OCI-LY7 (cell line): ENCODE data around the gene HEY2.

Experiments used
- EZH2phosphoT487 ChIP-seq: fragments of 200-600 bp; sonication (generic); IDR thresholded peaks from 2 replicates; pipeline ENCODE4 v1.6.1; 2018; ENCODE audit warnings: low read depth, borderline replicate concordance, mild to moderate bottlenecking, mixed run types, antibody characterized with exemption, low read length, moderate library complexity, mixed read lengths
- TF ChIP-seq, protein P1 (sequence below): fragments of 200-600 bp; sonication (generic); conservative IDR thresholded peaks from 2 replicates; pipeline ENCODE4 v1.5.1; 2014; ENCODE audit warnings: mild to moderate bottlenecking, antibody characterized with exemption, low read length, moderate library complexity, mixed read lengths

DNA sequence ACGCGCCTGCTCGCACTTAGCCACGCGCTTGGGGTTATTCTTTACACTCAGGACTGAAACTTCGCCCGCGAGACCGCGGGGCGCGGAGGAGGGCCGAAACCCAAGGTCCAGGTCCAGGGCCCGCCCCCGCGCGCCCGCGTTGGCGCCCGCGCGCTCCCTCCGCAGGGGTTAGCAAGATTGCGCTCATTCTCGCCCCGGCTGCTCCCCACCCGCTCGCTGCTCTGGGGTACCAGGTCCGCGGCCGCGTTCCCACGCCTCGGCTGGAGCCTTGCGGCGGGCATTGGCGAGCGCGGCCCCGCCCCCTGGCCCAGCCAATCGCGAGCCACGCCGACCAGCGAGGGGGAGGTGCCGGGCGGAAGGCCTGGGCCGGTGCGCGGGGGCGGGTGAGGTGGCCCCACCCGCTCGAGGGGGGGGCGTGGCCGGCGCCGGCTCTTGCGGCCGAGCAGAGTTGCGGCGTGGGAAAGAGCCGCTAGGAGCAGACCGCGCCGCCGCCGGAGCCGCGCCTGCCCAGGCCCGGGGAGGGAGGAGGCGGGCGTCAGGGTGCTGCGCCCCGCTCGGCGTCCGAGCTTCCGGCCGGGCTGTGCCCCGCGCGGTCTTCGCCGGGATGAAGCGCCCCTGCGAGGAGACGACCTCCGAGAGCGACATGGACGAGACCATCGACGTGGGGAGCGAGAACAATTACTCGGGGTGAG is at the start of gene HEY2:
- TF ChIP-seq, protein P1, sequence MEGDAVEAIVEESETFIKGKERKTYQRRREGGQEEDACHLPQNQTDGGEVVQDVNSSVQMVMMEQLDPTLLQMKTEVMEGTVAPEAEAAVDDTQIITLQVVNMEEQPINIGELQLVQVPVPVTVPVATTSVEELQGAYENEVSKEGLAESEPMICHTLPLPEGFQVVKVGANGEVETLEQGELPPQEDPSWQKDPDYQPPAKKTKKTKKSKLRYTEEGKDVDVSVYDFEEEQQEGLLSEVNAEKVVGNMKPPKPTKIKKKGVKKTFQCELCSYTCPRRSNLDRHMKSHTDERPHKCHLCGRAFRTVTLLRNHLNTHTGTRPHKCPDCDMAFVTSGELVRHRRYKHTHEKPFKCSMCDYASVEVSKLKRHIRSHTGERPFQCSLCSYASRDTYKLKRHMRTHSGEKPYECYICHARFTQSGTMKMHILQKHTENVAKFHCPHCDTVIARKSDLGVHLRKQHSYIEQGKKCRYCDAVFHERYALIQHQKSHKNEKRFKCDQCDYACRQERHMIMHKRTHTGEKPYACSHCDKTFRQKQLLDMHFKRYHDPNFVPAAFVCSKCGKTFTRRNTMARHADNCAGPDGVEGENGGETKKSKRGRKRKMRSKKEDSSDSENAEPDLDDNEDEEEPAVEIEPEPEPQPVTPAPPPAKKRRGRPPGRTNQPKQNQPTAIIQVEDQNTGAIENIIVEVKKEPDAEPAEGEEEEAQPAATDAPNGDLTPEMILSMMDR = peak; percentile 29; the same call in 1 of the 2 replicates
- TF ChIP-seq EZH2phosphoT487 = no peak
